HG02852 (cell line): ENCODE results near the gene EAPP.
A peak's percentile ranks its signal among the peaks of the same experiment; 100 is the strongest.
"Not testable (repeated sequence)": the region's sequence is repeated elsewhere in the genome, so short reads cannot be mapped to it uniquely, and the experiment has no call there.

Experiments used
- ATAC-seq: cut with Tn5 transposase; IDR thresholded peaks from one replicate; pipeline ENCODE4 v1.9.1; 2021; ENCODE audit warnings: mild to moderate bottlenecking, moderate library complexity; ENCODE audit not compliant: unreplicated experiment

The EAPP gene

GRCh38 chr14:34538871-34539406, 562 bp downstream of the EAPP start:
- ATAC-seq, result peak; percentile 13

DNA sequence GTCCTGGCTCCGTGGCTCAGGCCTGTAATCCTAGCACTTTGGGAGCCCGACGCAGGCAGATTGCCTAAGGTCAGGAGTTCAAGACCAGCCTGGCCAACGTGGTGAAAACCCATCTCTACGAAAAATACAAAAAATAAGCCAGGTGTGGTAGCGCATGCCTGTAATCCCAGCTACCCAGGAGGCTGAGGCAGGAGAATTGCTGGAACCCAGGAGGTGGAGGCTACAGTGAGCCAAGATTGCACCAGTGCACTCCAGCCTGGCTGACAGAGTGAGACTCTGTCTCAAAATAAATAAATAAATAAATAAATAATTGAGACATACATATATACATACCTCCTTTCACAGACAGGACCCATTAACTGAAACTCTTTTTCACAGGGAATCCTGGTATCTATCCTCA, 1.4 kb downstream of the EAPP start:
- ATAC-seq, result not testable (repeated sequence)

DNA sequence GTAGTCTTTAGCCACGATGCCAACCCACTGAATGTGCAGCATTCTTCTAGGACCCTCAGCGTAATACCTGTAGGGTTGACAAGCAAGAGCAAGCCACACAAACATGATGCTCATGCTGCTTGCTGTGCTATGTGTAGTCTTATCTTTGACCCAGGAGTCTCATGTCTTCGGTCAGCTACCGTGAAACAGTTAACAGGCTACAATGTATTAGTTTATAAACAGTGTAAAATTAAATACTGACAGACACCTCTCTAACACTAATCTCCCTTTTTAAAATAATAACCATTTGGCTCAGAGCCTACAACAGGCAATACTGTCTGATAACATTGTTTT, 1.9 kb downstream of the EAPP start:
- ATAC-seq, result no peak

DNA sequence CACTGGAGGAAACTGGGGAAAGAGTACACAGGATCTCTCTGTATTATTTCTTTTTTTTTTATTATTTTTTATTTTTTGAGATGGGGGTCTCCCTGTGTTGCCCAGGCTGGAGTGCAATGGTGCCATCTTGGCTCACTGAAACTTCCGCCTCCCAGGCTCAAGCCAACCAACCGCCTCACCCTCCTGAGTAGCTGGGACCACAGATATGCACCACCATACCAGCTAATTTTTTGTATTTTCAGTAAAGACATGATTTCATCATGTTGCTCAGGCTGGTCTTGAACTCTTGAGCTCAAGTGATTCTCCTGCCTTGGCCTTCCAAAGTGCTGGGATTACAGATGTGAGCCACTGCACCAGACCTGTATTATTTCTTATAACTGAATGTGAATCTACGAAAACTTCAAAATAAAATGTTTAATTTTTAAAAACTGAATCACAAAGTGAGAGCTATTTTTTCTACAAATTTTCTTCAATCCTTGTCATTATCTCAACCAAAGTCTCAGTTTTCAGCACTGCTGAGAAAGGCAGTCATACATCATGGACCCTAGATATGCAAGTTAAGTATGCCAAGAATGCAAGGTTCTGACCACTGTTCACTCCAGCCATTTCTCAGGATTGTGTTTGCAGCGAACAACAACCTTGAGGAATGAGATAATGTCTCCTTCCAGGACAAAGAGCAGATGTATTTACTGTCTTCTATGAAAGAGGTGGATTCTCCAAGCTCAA, 2.4 kb downstream of the EAPP start:
- ATAC-seq, result no peak

DNA sequence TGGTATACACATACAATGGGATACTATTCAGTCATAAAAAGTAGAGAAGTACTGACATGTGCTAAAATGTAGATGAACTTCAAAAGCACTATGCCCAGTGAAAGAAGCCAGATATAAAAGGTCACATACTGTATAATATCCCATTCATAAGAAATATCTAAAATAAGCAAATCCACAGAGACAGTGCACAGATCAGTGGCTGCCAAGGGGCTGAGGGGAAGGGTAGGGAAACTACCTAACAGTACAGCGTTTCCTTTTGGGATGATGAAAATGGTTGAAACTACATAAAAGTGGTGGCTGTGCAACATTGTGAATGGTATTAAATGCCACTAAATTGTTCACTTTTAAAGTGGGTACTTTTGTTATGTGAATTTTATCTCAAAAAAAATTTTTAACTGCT, 11.9 kb downstream of the EAPP start:
- ATAC-seq, result no peak

DNA sequence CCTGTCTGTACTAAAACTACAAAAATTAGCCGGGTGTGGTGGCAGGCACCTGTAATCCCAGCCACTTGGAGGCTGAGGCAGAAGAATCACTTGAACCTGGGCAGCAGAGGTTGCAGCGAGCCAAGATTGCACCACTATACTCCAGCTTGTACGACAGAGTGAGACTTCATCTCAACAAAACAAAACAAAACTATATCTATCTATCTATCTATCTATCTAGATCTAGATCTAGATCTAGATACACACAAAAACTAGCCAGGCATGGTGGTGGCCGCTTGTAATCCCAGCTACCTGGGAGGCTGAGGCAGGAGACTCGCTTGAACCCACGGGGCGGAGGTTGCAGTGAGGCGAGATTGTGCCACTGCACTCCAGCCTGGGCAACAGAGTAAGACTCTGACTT, 15.3 kb downstream of the EAPP start:
- not testable (repeated sequence) for ATAC-seq

GRCh38 chr14:34522496-34522895, 17.0 kb downstream of the EAPP start:
- no peak for ATAC-seq

DNA sequence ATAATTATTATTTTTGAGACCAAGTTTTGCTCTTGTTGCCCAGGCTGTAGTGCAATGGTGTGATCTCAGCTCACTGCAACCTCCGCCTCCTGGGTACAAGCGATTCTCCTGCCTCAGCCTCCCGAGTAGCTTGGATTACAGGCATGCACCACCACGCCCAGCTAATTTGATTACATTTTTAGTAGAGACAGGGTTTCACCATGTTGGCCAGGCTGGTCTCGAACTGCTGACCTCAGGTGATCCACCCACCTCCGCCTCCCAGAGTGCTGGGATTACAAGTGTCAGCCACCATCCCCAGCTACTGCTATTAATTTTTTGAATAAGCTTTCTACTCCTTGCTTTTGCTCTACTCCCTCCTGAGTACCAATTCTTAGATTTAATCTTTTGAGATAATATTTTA, 18.4 kb downstream of the EAPP start:
- not testable (repeated sequence) for ATAC-seq

DNA sequence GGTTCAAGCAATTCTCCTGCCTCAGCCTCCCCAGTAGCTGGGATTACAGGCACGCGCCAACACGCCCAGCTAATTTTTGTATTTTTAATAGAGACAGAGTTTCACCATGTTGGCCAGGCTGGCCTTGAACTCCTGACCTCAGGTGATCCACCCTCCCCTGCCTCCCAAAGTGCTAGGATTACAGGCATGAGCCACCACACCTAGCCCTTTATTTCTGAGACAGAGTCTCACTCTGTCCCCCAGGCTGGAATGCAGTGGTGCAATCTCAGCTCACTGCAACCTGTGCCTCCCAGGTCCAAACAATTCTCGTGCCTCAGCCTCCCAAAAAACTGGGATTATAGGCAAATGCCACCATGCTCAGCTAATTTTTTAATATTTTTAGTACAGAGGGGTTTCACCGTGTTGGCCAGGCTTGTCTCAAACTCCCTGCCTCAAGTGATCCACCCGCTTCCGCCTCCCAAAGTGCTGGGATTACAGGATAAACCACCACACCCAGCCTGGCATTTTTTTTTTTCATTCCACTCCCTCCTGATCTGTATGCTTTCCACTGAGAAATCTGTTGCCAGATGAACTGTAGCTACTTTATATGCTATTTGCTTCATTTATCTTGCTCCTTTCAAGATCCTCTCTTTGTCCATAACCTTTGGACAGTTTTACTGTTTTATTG, 19.1 kb downstream of the EAPP start:
- not testable (repeated sequence) for ATAC-seq

- no peak for ATAC-seq
These were observed 31.6 kb downstream of the EAPP start for GRCh38 chr14:34507884-34508283.

DNA sequence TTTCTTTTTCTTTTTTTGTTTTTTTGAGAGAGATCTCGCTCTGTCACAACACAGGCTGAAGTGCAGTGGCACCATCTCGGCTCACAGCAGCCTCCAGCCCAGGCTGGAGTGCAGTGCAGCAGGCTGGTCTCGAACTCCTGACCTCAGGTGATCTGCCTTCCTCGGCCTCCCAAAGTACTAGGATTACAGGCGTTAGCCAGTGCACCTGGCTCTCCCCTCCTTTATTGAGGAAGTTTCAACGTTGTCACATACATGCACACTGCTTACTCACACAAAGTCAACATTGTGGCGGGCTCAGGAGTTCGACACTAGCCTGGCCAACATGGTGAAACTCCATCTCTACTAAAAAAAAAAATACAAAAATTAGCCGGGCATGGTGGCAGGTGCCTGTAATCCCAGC, 32.0 kb downstream of the EAPP start:
- ATAC-seq, result no peak

GRCh38 chr14:34505124-34505491, 34.4 kb downstream of the EAPP start:
- ATAC-seq, result not testable (repeated sequence)

DNA sequence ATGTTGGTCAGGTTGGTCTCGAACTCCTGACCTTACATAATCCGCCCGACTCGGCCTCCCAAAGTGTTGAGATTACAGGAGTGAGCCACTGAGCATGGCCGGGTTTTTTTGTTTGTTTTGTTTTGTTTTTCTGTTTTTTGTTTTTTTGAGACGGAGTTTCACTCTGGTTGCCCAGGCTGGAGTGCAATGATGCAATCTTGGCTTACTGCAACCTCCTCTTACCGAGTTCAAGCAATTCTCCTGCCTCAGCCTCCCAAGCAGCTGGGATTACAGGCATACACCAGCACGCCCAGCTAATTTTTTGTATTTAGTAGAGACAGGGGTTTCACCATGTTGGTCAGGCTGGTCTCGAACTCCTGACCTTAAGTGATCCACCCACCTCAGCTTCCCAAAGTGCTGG, 35.5 kb downstream of the EAPP start:
- not testable (repeated sequence) for ATAC-seq

GRCh38 chr14:34502545-34503225, 36.8 kb downstream of the EAPP start:
- ATAC-seq, result no peak

DNA sequence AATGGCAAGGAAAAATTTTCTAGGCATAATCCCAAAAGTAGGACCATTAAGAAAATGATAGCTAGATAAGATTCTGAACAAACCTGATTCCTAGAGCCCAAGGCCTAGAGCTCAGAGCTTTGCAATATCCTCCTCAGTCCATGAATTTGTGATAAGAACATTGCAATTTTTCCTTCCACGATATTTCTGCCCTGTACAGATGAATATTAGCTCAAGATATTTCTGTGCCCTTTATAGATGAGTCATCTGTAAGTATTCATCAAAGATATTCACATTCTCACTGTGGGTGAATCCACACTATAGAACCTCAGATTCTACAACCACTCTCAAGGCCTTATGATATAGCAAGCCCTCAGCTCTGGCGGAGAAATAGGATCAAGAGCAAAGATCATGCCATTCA, 37.5 kb downstream of the EAPP start:
- no peak for ATAC-seq

- no peak for ATAC-seq
These were observed 38.4 kb downstream of the EAPP start for GRCh38 chr14:34501004-34501580.

DNA sequence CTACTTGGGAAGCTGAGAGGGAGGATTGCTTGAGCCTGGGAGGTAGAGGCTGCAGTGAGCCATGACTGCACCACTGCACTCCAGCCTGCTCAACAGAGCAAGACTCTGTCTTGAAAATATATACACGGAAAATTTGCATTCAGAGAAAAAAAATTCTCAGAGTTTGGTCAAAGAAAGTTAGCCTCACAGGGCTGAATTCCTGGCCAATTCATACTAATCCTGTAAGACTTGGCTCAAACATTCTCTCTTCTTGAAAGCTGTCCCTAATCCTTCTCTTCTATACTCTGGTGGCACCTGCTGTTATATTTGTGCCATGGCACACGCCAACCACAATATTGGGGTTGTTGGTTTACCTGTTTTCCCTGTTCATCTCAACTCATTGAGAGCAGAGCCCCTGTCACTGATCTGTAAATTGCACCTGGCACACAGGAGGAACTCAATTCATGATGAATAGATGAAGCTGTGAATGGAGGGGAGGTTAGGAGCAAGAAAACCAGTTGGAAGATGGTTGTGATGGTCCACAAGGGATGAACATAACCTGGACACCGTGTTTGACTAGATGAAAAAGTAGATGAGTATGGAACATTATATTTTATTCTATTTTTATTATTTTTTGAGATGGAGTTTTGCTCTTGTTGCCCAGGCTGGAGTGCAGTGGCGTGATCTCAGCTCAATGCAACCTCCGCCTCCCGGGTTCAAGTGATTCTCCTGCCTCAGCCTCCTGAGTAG, 40.7 kb downstream of the EAPP start:
- ATAC-seq, result no peak

GRCh38 chr14:34496679-34497513, 42.6 kb downstream of the EAPP start:
- no peak for ATAC-seq

- ATAC-seq, result no peak
These were observed 43.4 kb downstream of the EAPP start for GRCh38 chr14:34496007-34496678.

GRCh38 chr14:34489324-34489723, 50.2 kb downstream of the EAPP start:
- no peak for ATAC-seq
